HG03354 (cell line): ENCODE measurements around the gene COX10.
A peak's percentile ranks its signal among the peaks of the same experiment; 100 is the strongest.

Experiments
- ATAC-seq: cut with Tn5 transposase; IDR thresholded peaks from one replicate; pipeline ENCODE4 v1.9.1; 2021; ENCODE audit warnings: mild to moderate bottlenecking; ENCODE audit not compliant: unreplicated experiment, poor library complexity, severe bottlenecking

The COX10 gene

GRCh38 chr17:14116263-14117024 is 47.1 kb downstream of the COX10 start:
- ATAC-seq: no peak

DNA sequence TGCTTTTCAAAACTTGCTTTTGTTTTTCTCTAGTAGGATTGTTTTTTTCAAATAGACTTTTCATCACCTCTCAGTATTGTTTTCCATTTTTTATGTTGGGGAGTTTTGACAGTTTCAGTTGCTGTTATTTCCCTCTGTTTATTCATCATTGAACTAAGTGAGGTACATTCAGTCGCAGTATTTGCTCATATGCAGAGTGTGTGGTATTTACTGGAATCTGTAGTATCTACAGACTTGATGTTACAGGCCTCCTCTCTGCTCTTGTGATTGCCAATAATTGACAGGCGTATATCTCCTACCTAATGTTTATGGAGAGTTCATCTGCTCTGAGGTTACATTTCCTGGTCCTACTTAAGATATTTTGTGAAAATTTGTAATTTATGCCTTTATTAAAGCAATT is 49.6 kb downstream of the COX10 start:
- peak; percentile 50 for ATAC-seq

- no peak for ATAC-seq
Measured at GRCh38 chr17:14119546-14119945, 50.2 kb downstream of the COX10 start.

DNA sequence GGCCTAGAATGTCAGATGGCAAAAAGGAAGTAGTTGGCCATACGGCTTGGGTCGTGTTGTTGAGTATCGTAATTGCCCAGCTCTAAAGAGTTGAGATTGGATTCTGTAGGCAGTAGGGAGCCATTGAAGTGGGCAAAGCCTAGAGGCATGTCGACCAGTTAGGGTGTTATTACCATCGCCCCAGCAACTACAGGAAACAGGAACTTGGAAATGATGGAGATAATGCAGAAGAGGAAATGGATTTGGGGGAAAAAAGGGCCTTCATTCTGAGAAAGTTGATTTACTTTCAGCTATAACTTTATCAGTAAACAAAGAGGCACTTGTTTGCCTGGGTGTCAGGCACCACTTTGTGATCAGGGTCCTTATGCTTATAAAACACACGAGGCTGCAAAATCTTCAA is 52.6 kb downstream of the COX10 start:
- no peak for ATAC-seq

DNA sequence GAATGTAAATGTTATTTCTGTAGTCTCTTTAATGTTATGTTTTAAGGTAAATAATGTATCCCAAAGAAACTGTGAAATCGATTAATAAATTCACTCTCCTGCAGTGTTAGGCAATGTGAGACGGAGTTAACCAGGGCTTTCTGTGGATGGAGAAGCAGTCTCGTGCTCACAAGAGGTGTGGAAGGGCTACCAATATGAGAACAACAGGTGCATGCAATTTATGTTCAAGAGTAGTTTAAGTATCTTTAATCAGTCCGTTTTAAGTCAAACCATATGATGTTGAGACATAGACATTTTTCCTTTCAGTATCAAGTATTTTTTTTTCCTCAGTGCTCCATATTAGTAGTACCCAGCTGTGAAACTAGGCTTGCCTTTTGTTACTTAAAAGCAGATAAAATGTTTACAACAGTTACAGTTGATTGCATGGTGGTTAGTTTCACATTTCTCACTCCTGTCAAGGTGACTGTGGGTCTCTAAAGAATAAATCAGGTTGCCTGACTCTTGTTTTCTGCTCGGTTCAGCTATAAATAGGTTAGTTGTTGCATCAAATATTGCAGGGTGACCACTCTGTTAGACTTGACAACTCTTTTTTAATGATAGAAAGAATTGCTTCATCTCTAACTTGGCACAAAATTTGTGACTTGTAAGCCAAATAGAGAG is 54.4 kb downstream of the COX10 start:
- ATAC-seq: no peak

- no peak for ATAC-seq
Measured at GRCh38 chr17:14124854-14125253, 55.5 kb downstream of the COX10 start.

DNA sequence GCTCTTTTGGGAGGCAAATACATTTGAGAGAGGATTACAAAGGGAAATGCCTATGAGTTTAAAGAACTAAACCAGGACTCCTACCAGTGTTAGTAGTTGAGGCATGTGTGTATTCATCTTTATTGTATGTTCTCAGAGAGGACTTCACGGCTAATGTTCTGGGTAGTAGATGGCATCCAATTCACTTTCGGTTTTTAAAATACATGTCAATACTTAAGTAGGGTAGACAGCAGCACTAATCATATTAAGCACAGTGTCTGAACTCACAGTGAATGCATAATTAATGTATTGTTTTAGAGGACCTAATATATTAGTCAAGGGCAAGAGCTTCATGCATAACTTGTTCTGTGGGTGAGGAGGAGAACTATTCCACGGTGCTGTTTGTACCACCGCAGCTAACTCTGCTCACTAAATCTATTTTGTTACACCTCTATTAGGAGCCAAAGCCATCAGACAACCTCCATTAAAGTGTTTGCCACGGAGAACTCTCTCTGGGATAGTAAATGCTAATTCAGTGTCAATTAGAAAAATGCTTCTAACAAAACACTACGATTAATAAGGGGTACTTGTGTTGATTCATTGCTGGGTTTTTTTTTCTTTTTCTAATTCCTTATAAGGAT is 56.3 kb downstream of the COX10 start:
- no peak for ATAC-seq

- no peak for ATAC-seq
Measured at GRCh38 chr17:14133104-14133503, 63.8 kb downstream of the COX10 start.

DNA sequence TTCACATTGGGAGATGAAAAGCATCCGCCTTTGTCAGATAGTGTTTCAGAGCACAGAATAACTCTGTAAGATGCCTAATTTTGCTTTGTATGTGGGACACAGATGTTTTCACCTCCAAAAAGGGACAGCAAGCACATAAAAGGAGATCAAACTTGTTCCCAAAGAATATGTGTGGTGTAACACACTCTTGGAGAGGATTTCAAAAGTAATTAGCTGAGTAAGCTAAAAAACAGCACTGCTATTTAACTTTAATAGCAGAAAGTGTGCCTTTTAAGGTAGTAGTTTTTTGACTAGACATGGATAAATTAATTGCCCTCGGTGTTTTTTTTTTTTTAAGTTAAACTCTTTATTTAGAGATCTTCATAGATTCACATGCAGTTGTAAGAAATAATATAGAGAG is 65.2 kb downstream of the COX10 start:
- no peak for ATAC-seq

DNA sequence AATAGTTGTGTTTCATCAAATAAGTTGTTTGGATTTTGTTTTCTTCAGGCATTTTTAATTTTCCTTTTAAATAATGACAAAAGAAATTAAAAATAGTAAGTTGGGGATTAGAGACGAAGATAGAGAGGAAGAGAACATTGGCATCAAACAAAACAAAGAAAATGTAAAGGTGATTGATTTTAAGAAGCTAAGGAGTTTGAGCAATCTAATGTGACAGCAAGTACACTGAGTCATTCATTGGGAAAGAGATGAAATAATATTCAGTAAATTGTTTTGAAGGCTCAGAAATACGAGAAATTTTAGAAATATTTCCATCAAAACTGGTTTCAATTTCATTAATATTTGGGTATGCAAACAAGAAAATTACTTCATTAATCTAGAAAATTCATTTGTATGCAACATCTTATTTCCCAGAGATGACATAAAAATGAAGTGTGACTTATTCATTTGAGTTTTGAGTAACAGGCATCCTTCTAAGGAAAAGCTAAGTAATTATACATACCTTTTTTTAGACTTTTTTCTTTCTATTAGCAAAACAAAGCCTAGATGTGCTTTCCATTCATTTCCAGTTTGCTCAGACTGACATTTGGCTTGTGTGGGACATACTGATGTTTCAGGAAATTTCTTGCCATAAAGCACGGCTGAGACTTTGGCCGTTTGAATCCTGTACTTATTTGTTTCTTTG is 66.7 kb downstream of the COX10 start:
- ATAC-seq: no peak

DNA sequence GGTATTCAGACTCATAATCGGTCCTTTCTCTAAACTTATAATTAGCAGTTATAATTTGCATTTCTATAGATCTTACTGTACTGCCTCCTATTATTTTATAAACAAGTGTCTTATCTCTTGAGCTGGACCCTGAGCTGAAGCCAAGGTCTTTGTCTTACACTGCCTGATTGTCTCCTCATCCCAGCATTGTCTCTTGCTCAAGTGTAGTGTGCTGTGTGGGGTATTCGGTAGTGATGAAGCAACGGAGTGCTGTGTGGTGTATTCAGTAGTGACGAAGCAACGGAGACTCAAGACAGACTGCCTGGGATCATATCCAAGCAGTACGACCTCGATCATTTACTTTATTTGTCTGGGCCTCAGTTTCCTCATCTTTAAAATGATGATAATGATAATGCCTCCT is 69.3 kb downstream of the COX10 start:
- no peak for ATAC-seq

DNA sequence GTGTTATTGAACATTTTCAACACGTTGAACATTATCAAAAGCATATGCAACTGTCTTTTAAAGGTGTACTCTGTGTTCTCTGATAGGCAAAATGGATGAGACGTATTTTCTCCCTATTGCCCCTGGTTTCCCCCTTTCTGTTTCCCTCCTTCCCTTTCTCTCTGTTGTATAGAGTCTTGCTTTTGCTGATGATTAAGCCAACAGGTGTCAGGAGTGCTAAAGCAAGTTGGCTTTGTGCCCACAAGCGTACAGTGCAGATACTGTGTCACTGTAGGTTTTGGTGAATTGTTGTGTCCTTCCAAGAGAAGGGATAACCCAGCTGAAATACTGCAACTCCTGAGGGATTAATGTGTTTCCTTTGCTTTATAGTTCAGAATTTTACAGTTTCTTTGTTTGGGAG is 74.4 kb downstream of the COX10 start:
- no peak for ATAC-seq

DNA sequence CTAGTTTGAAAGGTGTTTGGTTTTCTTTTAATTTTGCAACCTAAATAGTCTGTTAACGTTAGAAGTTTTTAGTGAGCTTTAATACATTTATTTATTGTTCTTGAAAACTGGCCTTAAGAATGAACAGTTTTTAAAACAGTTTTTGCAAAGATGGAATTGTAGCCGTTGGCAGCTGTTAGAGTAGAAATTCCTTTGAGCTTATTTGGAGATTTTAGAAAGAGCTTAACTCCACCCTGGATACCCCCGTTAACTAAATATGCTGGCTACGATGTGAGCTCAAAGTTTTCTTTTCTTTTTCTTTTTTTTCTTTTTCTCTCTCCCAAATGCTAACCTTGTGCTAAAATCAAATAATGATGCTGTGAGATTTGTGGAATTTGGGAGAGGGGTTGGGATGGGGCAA is 75.2 kb downstream of the COX10 start:
- ATAC-seq: no peak

DNA sequence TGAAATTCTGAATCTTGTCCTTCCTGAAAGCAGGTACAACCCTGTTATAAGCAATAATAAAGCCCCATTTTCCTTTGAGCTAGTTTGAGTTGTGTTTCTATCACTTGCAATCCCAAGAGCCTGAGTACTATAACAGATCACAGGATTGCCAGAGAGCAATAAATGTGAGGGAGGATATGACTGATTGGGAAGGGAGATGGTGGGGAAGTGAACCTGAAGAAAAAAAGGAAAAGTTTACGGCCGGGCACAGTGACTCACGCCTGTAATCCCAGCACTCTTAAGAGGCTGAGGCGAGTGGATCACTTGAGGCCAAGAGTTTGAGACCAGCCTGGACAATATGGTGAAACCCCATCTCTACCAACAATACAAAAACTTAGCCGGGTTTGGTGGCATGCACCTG is 80.4 kb downstream of the COX10 start:
- no peak for ATAC-seq

DNA sequence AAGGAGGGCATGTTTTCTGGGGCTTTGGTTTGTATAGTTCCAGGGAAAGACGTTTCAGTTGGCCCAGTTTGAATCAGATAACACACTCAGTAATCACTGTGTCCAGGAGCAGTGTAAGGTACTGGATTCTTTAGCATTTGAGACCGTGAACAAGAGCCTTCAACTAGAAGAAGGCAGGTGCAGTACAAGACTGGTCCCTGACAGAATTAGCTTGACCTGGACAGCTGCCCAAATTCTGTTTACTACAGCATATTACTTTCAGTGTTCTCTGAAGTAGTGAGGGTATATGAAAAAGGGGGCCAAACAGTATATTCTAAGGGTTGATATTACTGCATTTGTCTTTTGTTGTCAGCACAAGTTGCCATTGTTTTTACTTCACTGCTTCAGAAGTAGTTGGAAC is 81.3 kb downstream of the COX10 start:
- ATAC-seq: no peak

- ATAC-seq: no peak
Measured at GRCh38 chr17:14152721-14153120, 83.4 kb downstream of the COX10 start.

DNA sequence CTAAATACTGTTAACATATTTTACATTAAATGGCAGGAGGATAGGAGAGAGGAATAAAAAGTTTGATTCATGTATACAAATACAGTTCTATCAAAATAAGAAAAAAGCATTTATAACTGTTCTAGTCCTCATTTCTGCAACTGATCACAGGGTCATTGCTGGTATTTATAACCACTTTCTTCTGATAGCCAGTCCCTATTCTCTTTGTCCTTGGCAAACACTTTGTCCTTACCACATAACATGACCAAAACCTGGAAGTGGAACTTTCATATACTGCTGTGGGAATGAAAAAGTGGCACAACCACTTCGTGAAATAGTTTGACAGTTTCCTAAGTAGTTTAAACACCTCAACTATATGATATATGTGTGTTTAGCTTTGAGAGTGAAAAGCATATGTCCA is 84.1 kb downstream of the COX10 start:
- no peak for ATAC-seq

GRCh38 chr17:14156689-14157088 is 87.4 kb downstream of the COX10 start:
- no peak for ATAC-seq

DNA sequence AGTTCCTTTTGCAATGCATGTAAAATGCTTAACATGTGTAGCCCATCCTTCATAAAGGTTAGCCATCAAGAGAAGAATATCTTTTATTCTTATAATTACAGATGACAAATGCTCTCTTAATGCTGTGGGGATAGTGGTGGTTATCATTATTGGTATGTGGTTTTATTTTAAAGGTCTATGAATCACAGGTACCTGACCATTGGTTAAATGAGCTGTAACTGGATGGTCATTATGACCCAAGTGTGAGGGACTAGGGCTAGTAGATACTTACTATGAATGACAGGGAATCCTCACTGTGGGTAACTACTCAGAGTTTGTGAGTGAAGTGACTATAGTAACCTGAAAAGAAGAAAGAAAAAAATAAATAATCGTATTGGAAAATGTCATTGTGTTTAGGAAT is 88.5 kb downstream of the COX10 start:
- ATAC-seq: no peak

DNA sequence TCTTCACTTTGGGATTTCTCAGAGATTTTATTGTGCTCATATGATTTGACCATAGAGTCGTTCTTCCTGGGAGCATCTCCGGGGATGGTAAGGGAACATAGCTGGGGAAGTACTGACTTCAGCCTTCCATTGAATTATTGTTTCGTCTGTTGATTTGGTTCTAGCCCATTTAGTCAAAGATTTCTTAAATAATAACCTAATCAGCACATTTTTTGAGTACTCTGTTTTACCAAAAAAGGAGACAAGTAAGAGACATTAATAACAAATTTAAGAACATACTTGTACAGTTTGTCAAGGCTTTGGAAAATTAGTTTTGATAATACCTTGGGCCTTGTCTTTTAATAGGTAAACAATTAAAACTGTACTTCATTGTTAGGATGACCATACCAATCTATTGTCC is 89.4 kb downstream of the COX10 start:
- no peak for ATAC-seq

- ATAC-seq: no peak
Measured at GRCh38 chr17:14161419-14161818, 92.1 kb downstream of the COX10 start.
